Measurements from ENCODE around the gene LYRM4.

Gene LYRM4

DNA sequence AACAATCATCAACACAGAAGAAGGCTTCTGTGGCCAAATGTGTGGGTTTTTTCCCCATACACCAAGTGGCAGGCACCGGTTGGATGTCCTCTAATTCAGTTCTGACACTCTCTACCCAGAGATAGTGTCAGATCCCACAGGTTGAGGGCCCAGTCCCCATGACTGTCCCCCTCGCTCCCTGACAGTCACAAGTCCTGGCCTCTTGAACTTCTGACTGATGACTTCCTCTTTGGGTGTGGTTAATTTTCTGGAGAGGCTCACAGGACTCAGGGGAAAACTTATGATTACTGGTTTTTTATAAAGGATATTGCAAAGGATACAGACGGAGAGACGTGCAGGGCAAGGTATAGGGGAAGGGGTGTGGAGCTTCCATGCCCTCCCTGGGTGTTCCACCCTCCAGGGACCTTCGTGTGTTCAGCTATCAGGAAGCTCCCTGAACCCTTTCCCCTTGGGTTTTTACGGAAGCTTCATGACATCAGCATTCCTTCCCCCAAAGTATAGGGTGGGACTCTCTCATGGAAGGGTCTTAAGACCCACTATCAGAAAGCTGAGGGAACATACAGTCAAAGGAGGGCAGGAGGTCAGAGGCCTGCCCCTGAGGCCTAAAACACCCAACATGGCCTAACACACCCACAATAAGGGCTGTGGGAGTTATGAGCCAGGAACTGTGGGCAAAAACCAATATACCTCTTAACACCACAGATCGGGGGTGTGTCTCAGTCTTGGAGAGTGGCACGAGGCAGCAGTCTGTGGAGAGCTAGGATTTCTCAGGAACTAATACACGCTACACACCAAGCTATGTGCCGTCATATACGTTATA lies 33.9 kb upstream of the LYRM4 start:
- TF ChIP-seq, protein P1, sequence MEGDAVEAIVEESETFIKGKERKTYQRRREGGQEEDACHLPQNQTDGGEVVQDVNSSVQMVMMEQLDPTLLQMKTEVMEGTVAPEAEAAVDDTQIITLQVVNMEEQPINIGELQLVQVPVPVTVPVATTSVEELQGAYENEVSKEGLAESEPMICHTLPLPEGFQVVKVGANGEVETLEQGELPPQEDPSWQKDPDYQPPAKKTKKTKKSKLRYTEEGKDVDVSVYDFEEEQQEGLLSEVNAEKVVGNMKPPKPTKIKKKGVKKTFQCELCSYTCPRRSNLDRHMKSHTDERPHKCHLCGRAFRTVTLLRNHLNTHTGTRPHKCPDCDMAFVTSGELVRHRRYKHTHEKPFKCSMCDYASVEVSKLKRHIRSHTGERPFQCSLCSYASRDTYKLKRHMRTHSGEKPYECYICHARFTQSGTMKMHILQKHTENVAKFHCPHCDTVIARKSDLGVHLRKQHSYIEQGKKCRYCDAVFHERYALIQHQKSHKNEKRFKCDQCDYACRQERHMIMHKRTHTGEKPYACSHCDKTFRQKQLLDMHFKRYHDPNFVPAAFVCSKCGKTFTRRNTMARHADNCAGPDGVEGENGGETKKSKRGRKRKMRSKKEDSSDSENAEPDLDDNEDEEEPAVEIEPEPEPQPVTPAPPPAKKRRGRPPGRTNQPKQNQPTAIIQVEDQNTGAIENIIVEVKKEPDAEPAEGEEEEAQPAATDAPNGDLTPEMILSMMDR (IDR thresholded peaks at IDR 0.05; ENCODE audit: poor library complexity, severe bottlenecking) = no peak
- no peaks in the 10 kb centered on the region for H3K36me3 ChIP-seq (ENCODE audit: low read depth)
- H3K9me3 ChIP-seq (ENCODE audit: severe bottlenecking) = no peaks in the 10 kb centered on the region
- no peak overlapping the region for H3K27ac ChIP-seq (ENCODE audit: poor library complexity, severe bottlenecking)
- ATAC-seq (ENCODE audit: low read depth) = no peak
- no peaks in the 10 kb centered on the region for H3K27me3 ChIP-seq (ENCODE audit: insufficient read depth, poor library complexity, severe bottlenecking)
- H3K4me3 ChIP-seq (ENCODE audit: severe bottlenecking) = no peak overlapping the region
- no peak for DNase-seq (ENCODE audit: low spot score)
- H3K4me1 ChIP-seq (ENCODE audit: insufficient read depth, poor library complexity, severe bottlenecking) = no peaks in the 10 kb centered on the region

DNA sequence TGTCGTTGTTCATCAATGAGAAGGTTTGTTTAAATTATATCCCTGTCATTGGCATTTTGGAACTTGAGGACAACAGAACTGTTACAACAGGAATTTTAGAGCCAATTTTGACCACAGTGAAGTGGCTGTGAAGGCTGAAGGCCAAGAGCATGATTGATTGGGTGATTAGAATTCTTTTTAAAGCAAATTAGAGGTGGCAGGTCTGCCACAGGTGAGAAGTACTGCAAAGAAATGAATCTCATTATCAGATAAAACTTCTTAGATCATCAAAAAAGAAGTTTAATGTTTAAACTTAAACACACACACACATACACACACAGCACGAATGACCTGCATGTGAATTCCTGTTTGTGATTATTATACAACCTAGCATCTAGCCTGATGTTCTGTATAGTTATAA lies 32.9 kb upstream of the LYRM4 start:
- Histone ChIP-seq H3K36me3 (ENCODE audit: low read depth) (no peaks in the 10 kb centered on the region), H3K4me1 (ENCODE audit: insufficient read depth, poor library complexity, severe bottlenecking) (no peaks in the 10 kb centered on the region), H3K4me3 (ENCODE audit: severe bottlenecking) (no peak overlapping the region), H3K27me3 (ENCODE audit: insufficient read depth, poor library complexity, severe bottlenecking) (no peaks in the 10 kb centered on the region), H3K27ac (ENCODE audit: poor library complexity, severe bottlenecking) (no peak overlapping the region), H3K9me3 (ENCODE audit: severe bottlenecking) (no peaks in the 10 kb centered on the region)
- no peak for ATAC-seq (ENCODE audit: low read depth)
- TF ChIP-seq, protein P1 (IDR thresholded peaks at IDR 0.05; ENCODE audit: poor library complexity, severe bottlenecking) = no peak
- no peak for DNase-seq (ENCODE audit: low spot score)

DNA sequence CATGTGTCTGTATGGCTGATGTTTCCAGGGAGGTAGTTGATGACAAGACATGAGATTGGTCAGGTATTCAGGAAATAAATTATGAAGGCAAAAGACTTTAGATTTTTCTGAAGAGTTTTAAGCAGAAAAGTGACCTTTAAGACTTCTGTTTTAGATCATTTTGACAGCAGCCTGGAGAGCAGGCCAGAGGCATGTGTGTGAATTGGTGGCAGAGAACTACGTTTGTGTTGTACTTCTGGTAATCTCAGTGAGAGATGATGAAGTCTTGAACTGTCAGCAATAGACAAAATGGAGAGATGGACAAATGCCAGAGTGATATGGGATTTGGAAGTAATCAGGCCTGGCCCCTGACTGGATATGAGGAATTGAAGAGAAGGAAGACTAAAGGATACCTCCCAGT lies 31.4 kb upstream of the LYRM4 start:
- H3K4me3 ChIP-seq (ENCODE audit: severe bottlenecking) = no peak overlapping the region
- TF ChIP-seq, protein P1 (IDR thresholded peaks at IDR 0.05; ENCODE audit: poor library complexity, severe bottlenecking) = no peak
- no peaks in the 10 kb centered on the region for H3K36me3 ChIP-seq (ENCODE audit: low read depth)
- no peaks in the 10 kb centered on the region for H3K9me3 ChIP-seq (ENCODE audit: severe bottlenecking)
- no peak for ATAC-seq (ENCODE audit: low read depth)
- H3K27me3 ChIP-seq (ENCODE audit: insufficient read depth, poor library complexity, severe bottlenecking) = no peaks in the 10 kb centered on the region
- no peak for DNase-seq (ENCODE audit: low spot score)
- H3K27ac ChIP-seq (ENCODE audit: poor library complexity, severe bottlenecking) = no peak overlapping the region
- H3K4me1 ChIP-seq (ENCODE audit: insufficient read depth, poor library complexity, severe bottlenecking) = no peaks in the 10 kb centered on the region

DNA sequence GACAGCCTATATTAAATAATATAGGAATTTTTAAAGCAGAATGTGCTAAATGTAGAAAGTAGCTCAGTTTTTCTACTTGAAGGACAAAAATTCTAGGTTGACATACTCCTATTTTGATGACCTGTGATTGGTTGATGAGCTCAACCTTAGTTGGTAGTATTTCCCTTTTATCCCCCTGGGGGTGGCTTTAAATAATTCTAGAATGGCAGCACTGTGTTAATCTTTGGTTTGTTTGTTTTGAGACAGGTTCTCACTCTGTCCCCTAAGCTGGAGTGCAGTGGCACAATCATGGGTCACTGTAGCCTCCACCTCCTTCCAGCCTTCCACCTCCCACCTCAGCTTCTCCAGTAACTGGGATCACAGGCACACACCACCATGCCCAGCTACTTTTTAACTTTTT lies 29.8 kb upstream of the LYRM4 start:
- TF ChIP-seq, protein P1 (IDR thresholded peaks at IDR 0.05; ENCODE audit: poor library complexity, severe bottlenecking) = no peak
- ATAC-seq (ENCODE audit: low read depth) = no peak
- Histone ChIP-seq H3K9me3 (ENCODE audit: severe bottlenecking) (no peaks in the 10 kb centered on the region), H3K4me3 (ENCODE audit: severe bottlenecking) (no peak overlapping the region), H3K36me3 (ENCODE audit: low read depth) (no peaks in the 10 kb centered on the region), H3K27me3 (ENCODE audit: insufficient read depth, poor library complexity, severe bottlenecking) (no peaks in the 10 kb centered on the region), H3K27ac (ENCODE audit: poor library complexity, severe bottlenecking) (no peak overlapping the region), H3K4me1 (ENCODE audit: insufficient read depth, poor library complexity, severe bottlenecking) (no peaks in the 10 kb centered on the region)
- DNase-seq (ENCODE audit: low spot score) = no peak

DNA sequence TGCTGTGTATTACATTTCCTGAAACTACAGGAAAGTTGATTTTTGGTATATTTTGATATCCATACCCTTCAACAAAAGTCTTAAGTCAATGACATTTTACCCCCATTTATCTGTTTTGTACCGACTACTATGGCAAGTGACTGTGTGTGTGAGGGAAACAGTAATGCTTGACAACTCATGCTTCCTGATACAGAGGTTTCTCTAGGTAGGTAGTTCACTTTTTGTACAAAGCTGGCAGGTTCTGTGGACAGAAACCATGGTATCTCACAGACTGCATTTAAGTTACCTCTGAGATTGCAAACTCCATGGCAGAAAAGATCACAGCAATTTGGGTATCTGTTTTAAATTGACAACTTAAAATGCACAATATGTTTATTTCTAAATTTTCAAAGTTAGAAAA lies 29.3 kb upstream of the LYRM4 start:
- TF ChIP-seq, protein P1 (IDR thresholded peaks at IDR 0.05; ENCODE audit: poor library complexity, severe bottlenecking) = no peak

More for the DNA sequence above, 29.3 kb upstream of the LYRM4 start:
- Histone ChIP-seq H3K27ac (ENCODE audit: poor library complexity, severe bottlenecking) (no peak overlapping the region), H3K4me3 (ENCODE audit: severe bottlenecking) (no peak overlapping the region), H3K9me3 (ENCODE audit: severe bottlenecking) (no peaks in the 10 kb centered on the region), H3K36me3 (ENCODE audit: low read depth) (no peaks in the 10 kb centered on the region), H3K4me1 (ENCODE audit: insufficient read depth, poor library complexity, severe bottlenecking) (no peaks in the 10 kb centered on the region), H3K27me3 (ENCODE audit: insufficient read depth, poor library complexity, severe bottlenecking) (no peaks in the 10 kb centered on the region)
- ATAC-seq (ENCODE audit: low read depth) (no peak), DNase-seq (ENCODE audit: low spot score) (no peak)

Measured in RWPE2 (cell line).